Neural cell (in vitro differentiated cells): ENCODE data around the gene ATXN10. TPM values are rescaled to one million over a fixed set of nuclear protein-coding genes. Genes with fewer than 3 reads are reported as not detected.
"Not testable (repeated sequence)": the region's sequence is repeated elsewhere in the genome, so short reads cannot be mapped to it uniquely, and the experiment has no call there.

Source experiments
- H2AFZ ChIP-seq: fragments of 200-600, 300-800 bp; sonication (generic), shearing (Covaris generic); 2 replicates; pipeline ENCODE4 v1.6.0; 2014; ENCODE audit warnings: low read depth, mild to moderate bottlenecking, antibody characterized with exemption, low read length, moderate library complexity
- H3F3A ChIP-seq: fragments of 200-600 bp; shearing (Covaris generic); 2 replicates; pipeline ENCODE4 v1.6.1; 2016; ENCODE audit warnings: mild to moderate bottlenecking, moderate library complexity, mixed read lengths, antibody characterized with exemption, low read length; ENCODE audit not compliant: insufficient read depth, poor library complexity, severe bottlenecking
- H3K27ac ChIP-seq: fragments of 200-600, 300-800 bp; sonication (generic), shearing (Covaris generic); 2 replicates; pipeline ENCODE4 v1.5.1; 2014; ENCODE audit warnings: mild to moderate bottlenecking, low read length, moderate library complexity
- H3K27me3 ChIP-seq: fragments of 300-800, 200-600 bp; sonication (generic), shearing (Covaris generic); 2 replicates; pipeline ENCODE4 v1.6.0; 2014; ENCODE audit warnings: mild to moderate bottlenecking, low read depth, low read length, moderate library complexity; ENCODE audit not compliant: insufficient read depth
- H3K36me3 ChIP-seq: fragments of 300-800, 200-600 bp; sonication (generic), shearing (Covaris generic); 2 replicates; pipeline ENCODE4 v1.5.1; 2014; ENCODE audit warnings: mild to moderate bottlenecking, antibody characterized with exemption, low read length, moderate library complexity; ENCODE audit not compliant: insufficient read depth
- H3K4me2 ChIP-seq: fragments of 300-800, 200-600 bp; sonication (generic), shearing (Covaris generic); 2 replicates; pipeline ENCODE4 v1.6.0; 2014; ENCODE audit warnings: mild to moderate bottlenecking, low read length
- H3K4me3 ChIP-seq: fragments of 300-800, 200-600 bp; sonication (generic), shearing (Covaris generic); 2 replicates; pipeline ENCODE4 v1.5.1; 2014; ENCODE audit warnings: mild to moderate bottlenecking, low read length, moderate library complexity
- H3K79me2 ChIP-seq: fragments of 200-600 bp; shearing (Covaris generic); replicated peaks from 2 replicates; pipeline ENCODE4 v1.6.0; 2014; ENCODE audit warnings: mild to moderate bottlenecking, low read length, moderate library complexity; ENCODE audit not compliant: insufficient read depth
- H3K9ac ChIP-seq: fragments of 300-800, 200-600 bp; sonication (generic), shearing (Covaris generic); 2 replicates; pipeline ENCODE4 v1.6.1; 2016; ENCODE audit warnings: mild to moderate bottlenecking, low read length, mixed read lengths
- H3K9me2 ChIP-seq: fragments of 200-600 bp; shearing (Covaris generic); 2 replicates; pipeline ENCODE4 v1.6.1; 2016; ENCODE audit warnings: mild to moderate bottlenecking, low read length, mixed read lengths; ENCODE audit not compliant: insufficient read depth
- H3K9me3 ChIP-seq: fragments of 200-600, 300-800 bp; sonication (generic), shearing (Covaris generic); 2 replicates; pipeline ENCODE4 v1.6.1; 2016; ENCODE audit warnings: mild to moderate bottlenecking, mixed run types, low read length, moderate library complexity, mixed read lengths
- H4K20me1 ChIP-seq: fragments of 200-600 bp; shearing (Covaris generic); 2 replicates; pipeline ENCODE4 v1.6.1; 2016; ENCODE audit warnings: mild to moderate bottlenecking, mixed run types; ENCODE audit not compliant: insufficient read depth
- CTCF ChIP-seq: fragments of 450-650 bp; IDR thresholded peaks from 2 replicates; pipeline ENCODE4 v1.5.1; 2014; ENCODE audit warnings: antibody characterized with exemption, mild to moderate bottlenecking, moderate library complexity; ENCODE audit not compliant: poor library complexity, severe bottlenecking
- EP300 ChIP-seq: fragments of 450-650 bp; conservative IDR thresholded peaks from 2 replicates; pipeline ENCODE4 v1.6.1; 2014; ENCODE audit warnings: antibody characterized with exemption, mild to moderate bottlenecking, moderate library complexity; ENCODE audit not compliant: poor library complexity, severe bottlenecking
- EZH2 ChIP-seq: fragments of 200-600, 300-800 bp; shearing (Covaris generic), sonication (generic); IDR thresholded peaks from 2 replicates; pipeline ENCODE4 v1.6.1; 2014; ENCODE audit warnings: antibody characterized with exemption, low read length, borderline replicate concordance, mild to moderate bottlenecking; ENCODE audit not compliant: insufficient read depth, poor library complexity, severe bottlenecking
- MXI1 ChIP-seq: fragments of 450-650 bp; conservative IDR thresholded peaks from 2 replicates; pipeline ENCODE4 v1.6.1; 2014; ENCODE audit warnings: antibody characterized with exemption, mild to moderate bottlenecking; ENCODE audit not compliant: poor library complexity, severe bottlenecking
- POLR2AphosphoS5 ChIP-seq: IDR thresholded peaks from 2 replicates; pipeline ENCODE4 v1.6.1; 2012
- RAD21 ChIP-seq: fragments of 450-650 bp; conservative IDR thresholded peaks from 2 replicates; pipeline ENCODE4 v1.6.1; 2014; ENCODE audit warnings: antibody characterized with exemption, mild to moderate bottlenecking, moderate library complexity
- REST ChIP-seq: IDR thresholded peaks from 2 replicates; pipeline ENCODE4 v1.6.1; 2012; ENCODE audit warnings: borderline replicate concordance
- SMC3 ChIP-seq: fragments of 450-650 bp; conservative IDR thresholded peaks from 2 replicates; pipeline ENCODE4 v1.6.1; 2014; ENCODE audit warnings: antibody characterized with exemption, mild to moderate bottlenecking, moderate library complexity; ENCODE audit not compliant: poor library complexity
- TAF1 ChIP-seq: IDR thresholded peaks from 2 replicates; pipeline ENCODE4 v1.6.1; 2012; ENCODE audit warnings: low read depth
- polyA plus RNA-seq: library from polyadenylated mRNA; depleted of rRNA; stranded (reverse); fragments of >200 nt; gene quantifications from 2 replicates; pipeline ENCODE4 v1.2.3, GENCODE V29; 2014

Gene ATXN10
- polyA plus RNA-seq, 1 donor from 2014 or later: 321 TPM

DNA sequence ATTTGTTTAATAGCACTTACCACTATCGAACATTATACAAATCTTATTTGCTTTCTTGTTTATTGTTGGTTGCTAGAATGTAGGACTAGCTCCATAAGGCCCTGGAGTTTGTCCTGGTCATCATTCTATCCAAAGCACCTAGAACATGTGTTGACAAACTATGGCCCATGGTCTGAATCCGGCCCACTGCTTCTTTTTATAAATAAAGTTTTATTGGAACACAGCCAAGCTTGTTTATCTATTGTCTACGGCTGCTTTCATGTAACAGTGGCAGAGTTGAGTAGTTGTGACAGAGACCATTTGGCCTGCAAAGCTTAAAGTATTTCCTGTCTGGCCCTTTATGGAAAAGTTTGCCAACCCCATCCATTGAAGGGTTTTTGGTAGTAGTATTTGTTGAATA lies 38.8 kb downstream of the ATXN10 start:
- H3K4me2 ChIP-seq: no peak overlapping the region
- no peak for TF ChIP-seq REST
- no peak for TF ChIP-seq RAD21
- TF ChIP-seq CTCF: no peak
- no peak for TF ChIP-seq EP300
- TF ChIP-seq POLR2AphosphoS5: no peak
- TF ChIP-seq MXI1: no peak
- no peak for TF ChIP-seq EZH2
- no peak for TF ChIP-seq TAF1
- no peak for TF ChIP-seq SMC3
- no peak overlapping the region for H3K27ac ChIP-seq
- H3K79me2 ChIP-seq: peaks cover 6% of the 10 kb centered on the region
- H4K20me1 ChIP-seq: no peaks in the 10 kb centered on the region
- no peaks in the 10 kb centered on the region for H3K36me3 ChIP-seq
- H3K9ac ChIP-seq: no peak overlapping the region
- H3K9me2 ChIP-seq: no peaks in the 10 kb centered on the region
- H3K9me3 ChIP-seq: no peaks in the 10 kb centered on the region
- no peak overlapping the region for H3K4me3 ChIP-seq
- H3F3A ChIP-seq: no peaks in the 10 kb centered on the region
- no peaks in the 10 kb centered on the region for H3K27me3 ChIP-seq
- no peak overlapping the region for H2AFZ ChIP-seq

GRCh38 chr22:45714390-45714789 lies 42.8 kb downstream of the ATXN10 start:
- not testable (repeated sequence) for H3K9ac ChIP-seq, H3F3A ChIP-seq, H3K36me3 ChIP-seq, H3K79me2 ChIP-seq, H3K4me3 ChIP-seq, H3K9me2 ChIP-seq, H3K9me3 ChIP-seq, H3K4me2 ChIP-seq, H2AFZ ChIP-seq, H4K20me1 ChIP-seq, H3K27me3 ChIP-seq, H3K27ac ChIP-seq

- Histone ChIP-seq H2AFZ (no peak overlapping the region), H3K9ac (no peak overlapping the region), H3K36me3 (peaks cover 10% of the 10 kb centered on the region), H3K27ac (no peak overlapping the region), H3F3A (no peaks in the 10 kb centered on the region), H3K4me3 (no peak overlapping the region), H4K20me1 (no peaks in the 10 kb centered on the region), H3K79me2 (peaks cover 6% of the 10 kb centered on the region), H3K27me3 (no peaks in the 10 kb centered on the region), H3K9me3 (no peaks in the 10 kb centered on the region), H3K4me2 (no peak overlapping the region), H3K9me2 (no peaks in the 10 kb centered on the region)
- TF ChIP-seq RAD21 (no peak), SMC3 (no peak), REST (no peak), POLR2AphosphoS5 (no peak), EP300 (no peak), TAF1 (no peak), EZH2 (no peak), MXI1 (no peak), CTCF (no peak)
These were observed 46.2 kb downstream of the ATXN10 start for GRCh38 chr22:45717789-45718188.
